Stimulated activated naive CD4-positive, alpha-beta T cell treated with Interleukin-2 at 50 U/mL for 16 hours (primary cell): ENCODE measurements around the gene TAPT1.
"Not testable (repeated sequence)": the region's sequence is repeated elsewhere in the genome, so short reads cannot be mapped to it uniquely, and the experiment has no call there.

Source experiments
- DNase-seq: peaks from one replicate; lab custom pipeline; 2025; lab: John Stamatoyannopoulos, UW

TAPT1 gene

DNA sequence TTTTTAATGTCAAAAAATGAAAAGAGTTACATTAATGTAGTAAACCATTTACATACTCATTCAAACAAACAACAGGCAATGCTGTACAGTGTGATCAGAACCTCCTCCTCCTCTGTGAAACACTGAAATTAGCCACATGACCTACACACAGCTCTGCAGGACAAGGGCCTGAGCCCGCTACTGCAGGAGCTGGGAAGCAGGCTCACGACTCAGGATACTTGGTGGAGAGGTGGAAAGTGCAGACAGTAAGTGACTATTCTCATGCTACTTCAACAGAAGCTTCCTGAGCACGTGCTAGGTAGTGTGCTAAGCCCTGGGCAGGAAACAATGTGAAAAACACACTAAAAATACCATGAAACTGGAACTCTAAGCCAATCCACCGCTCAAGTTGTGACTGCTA lies 56.8 kb downstream of the TAPT1 start:
- no peak for DNase-seq

DNA sequence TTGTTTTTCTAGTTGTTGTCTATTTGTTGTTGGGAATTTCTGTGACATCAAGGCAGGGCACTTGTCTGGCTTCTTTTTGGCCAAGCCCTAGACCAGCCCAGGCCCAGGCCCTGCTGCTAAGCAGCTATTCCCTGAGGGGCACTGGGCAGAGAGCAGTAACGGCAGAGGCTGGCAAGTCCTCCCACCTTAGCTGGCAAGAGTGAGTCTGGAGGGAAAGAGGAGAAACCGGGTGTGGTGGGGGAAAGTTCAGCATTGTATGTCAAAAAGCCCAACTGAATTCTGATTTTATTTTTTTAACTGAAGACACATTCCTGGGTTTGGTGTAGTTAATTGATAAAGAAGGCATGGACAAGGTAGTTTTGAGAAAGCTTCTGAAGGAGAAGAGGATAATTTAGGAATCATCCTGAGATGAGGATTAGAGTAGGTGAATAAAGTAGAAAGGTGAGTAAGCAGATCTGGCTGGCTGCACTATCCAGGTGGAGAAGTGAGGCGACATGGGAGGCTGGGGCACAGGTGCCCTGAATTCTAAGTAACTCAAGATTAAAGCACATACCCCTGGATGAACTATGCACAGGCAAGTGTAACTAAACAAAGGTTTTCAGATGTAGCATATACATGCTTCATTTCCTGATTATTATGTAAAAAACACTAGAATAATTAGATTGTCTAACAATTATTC lies 57.4 kb downstream of the TAPT1 start:
- no peak for DNase-seq

DNA sequence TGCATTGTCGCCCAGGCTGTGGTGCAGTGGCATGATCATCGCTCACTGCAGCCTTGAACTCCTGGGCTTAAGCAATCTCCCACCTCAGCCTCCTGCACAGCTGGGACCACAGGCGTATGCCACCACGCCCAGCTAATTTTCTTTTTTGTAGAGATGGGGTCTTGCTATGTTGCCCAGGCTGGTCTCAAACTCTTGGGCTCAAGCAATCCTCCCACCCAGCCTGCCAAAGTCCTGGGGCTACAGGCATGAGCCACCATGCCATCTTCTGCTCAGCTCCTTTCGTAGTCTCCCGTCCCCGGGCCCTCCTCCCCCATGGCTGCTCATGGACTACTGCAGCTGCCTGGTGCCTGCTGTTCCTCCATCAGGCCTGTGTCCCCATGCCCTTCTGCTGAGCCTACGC lies 58.1 kb downstream of the TAPT1 start:
- DNase-seq = no peak

DNA sequence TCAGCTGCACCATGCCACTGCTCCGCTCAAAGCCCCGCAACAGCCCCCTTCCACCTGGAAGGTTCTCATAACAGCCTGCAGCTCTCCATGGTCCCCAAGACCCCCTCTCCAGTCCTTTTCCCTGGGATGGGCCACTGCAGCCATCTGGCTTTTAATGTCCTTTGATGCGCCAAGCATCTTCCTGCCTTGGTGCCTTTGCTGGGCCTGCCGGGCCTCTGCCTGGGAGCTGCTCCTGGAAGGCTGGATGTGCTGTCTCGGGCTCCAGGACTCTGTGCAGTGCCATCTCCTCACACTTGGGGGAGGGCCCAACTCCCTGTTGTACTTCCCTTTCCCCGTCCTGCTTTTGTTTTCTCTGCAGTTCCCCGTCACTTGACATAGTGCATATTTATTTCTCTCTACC lies 60.3 kb downstream of the TAPT1 start:
- DNase-seq = no peak

DNA sequence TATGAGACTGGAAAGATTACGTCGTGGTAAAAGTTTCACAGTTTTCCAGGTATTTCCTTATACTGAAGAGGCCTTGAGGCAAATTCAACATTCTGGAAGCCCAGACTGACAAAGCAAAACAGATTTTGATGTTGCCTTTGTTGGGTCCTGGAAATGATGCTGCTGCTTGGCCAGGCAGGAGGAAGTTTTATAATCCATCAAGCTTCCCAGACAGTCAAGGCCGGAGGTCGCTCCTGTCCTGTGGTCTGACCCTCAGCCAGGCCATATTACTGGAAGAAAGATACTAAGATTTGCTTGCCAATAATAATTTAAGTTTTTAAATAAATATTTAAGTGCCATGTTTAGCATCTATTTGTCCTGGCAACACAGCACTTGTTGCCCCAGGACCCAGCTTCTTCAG lies 63.4 kb downstream of the TAPT1 start:
- no peak for DNase-seq

DNA sequence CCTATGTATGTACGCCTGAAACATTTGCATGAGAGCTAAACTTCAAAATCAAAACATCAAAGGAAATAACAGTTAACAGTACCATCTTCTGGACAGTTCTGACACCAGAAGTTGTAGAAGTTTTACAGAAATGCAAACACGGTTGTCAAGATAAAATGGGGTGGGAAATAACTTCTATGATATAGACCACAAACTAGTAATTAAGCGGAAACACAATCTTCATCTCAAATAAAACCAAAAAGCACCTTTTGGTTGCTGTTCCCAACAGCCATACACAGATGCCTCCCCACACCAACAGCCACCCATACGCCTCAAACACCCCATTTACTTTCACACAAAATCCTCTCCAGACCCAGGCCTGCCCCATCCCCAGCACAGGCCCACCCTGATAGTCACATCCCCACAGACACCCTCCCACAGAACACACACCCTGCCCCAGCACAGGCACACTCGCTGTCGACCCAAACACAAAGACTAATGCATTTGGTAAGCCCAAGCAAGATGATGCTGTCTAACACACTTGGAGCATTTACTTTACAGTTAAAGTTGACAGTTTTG lies 64.3 kb downstream of the TAPT1 start:
- DNase-seq = no peak

DNA sequence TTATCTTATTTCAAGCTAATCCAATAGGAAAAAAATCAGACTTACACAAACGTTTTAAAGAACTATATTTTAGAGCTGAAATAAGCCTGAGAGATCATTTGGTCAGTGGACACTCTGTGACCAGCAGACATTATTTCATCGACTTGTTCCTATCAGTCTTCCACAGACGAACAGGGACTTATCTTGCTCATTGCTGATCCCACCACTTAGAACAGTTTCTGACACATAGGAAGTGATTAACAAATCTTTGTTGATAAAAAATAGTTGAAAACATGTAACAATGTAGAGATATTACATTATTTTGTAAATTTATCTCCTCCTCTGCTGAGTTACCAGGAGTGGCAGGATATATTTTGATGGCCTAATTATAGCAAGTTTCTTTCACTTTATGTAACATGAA lies 65.8 kb downstream of the TAPT1 start:
- DNase-seq = no peak

DNA sequence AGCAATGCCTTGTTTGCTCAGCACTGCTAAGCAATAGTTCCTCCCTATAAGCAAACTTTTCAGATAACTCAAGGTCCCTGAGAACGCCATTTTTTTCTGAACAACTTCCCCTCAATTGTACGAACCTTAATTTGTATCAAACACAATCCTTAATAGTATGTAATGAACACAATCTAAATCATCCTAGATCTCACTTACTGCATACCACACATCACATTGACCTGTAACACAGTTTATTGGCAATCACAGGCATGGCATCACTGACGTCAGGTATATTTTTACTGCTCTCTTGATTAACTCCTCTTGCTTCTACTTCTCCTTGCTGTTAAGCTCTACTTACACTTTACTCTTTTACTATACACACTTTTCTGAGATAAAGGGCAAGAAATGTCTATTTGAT lies 67.0 kb downstream of the TAPT1 start:
- DNase-seq = no peak

DNA sequence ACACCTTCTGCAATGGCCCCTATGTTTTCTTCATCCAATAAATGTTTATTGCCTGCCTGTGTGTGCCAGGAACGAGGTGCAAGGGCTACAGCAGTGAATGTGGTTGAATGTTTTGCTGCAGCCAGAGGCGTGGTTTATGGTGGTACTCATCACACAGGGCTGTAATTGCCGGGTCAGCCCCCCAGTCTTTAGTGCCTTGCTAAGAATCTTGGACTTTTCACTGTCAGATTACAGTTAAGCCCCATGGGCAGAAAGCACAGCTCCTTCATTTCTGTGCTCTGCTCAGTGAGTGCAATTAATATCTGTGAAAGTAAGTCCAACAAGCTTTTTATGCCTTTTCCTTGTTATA lies 67.8 kb downstream of the TAPT1 start:
- no peak for DNase-seq

DNA sequence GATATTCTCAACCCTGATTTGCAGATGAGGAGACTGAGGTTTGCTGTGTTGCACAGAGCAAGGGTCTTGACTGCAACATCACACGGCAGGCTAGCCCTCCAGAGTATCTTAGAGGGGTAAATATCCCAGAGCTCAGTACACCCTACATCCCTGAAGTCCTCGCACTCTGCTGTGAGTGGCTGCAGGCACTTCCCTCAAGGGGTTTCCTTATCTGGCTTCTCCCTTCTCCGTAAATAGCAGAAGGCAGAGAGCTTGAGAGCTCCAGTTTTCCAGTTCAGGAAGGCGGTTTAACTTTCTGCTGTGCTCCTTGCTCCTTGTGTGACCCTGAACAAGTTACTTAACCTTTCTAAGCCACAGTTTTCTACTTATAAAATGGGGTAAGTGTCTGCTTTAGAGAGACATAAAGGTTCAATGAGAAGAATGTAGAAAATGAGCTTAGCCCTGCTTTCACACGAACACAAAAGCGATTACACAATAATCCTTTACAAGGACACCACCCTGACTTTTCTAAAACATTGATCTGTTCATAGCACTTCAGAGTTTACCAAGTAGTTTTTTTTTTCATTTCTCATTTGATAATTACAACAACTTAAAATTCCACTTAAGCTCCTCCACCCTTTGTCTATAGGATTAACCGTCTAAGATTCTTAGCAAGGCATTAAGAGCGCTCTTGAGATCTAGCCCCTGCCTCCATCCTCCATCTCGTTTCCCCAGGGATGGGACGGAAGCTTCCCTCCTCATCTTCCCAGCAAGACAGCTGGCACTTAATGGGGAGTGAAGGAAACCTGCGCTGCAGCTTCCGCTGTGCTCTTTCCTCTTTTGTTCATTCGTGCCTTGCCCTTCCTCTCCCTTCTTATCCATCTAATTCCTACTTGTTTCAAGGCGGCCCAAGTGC lies 68.4 kb downstream of the TAPT1 start:
- no peak for DNase-seq

DNA sequence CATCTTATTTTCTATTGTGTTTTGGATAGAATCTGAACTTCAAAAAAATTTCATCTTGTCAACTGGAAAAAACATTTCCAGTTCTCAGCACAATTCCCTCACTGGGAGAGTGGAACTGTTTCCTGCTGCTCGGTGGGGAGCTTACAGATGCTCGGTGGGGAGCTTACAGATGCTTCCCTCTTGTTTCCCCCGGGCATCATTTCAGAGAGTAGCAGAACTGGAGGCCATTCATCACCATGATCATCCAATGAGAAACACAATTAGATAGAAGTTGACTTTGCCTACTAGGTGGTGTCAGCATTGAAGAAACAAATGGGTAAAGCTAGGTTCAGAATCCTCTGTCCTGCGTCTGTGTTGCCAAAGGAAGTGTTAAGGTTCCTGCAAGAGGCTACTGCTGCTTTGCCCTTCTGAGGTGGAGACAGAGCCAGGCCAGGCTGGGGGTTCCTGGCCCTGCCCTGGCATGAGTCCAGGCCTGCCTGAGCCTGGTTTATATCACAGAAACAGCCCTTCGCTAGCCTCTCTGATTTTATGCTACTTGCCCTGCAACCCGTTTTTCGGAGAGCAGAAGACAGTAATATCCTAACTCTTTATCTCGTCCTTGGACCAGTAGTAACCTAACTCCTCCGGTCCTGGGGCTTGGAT lies 70.6 kb downstream of the TAPT1 start:
- no peak for DNase-seq

DNA sequence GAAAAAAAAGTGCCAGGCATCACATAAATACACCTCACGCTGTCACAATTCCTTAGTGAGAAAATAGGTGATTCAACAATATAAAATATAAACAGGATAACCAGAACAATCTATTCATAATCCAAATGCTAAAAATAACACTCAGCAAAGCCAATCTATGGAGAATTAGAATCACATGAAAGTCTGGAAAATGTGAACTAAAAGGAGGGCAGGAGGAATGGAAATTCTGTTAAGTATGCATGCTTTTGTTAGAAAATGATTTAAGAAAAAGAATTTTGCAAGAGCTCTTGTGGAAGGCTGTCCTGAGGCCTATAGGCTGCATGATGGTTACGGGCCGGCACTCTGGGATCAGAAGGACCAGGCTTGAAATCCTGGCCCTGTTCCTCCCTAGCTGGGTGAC lies 71.8 kb downstream of the TAPT1 start:
- DNase-seq = no peak

DNA sequence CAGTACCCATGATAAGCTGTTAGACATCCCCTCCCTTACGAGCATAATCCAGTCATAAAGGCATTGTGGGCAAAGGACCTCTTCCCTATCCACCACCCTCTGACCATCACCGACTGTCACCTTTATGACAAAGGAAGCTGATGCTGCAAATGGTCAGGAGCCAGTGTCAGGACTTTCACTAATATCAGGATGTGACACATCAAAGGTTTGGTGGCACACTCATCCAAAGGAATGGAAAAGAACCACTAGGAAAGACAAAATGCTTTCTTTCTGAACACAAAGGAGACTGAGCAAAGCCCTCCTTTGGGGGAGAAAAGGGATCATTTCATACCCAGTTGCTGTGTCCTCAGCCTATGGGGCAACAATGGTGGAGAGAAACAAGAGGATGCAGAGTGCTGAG lies 75.6 kb downstream of the TAPT1 start:
- no peak for DNase-seq

DNA sequence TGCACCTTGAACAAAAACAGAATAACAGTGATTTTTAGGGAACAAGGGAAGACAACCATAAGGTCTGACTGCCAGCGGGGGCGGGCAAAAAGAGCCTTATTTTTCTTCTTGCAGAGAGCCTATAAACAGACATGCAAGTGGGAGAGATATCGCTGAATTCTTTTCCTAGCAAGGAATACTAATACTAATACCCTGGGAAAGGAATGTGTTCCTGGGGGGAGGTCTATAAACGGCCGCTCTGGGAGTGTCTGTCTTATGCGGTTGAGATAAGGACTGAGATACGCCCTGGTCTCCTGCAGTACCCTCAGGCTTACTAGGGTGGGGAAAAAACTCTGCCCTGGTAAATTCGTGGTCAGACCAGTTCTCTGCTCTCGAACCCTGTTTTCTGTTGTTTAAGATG lies 81.4 kb downstream of the TAPT1 start:
- not testable (repeated sequence) for DNase-seq

DNA sequence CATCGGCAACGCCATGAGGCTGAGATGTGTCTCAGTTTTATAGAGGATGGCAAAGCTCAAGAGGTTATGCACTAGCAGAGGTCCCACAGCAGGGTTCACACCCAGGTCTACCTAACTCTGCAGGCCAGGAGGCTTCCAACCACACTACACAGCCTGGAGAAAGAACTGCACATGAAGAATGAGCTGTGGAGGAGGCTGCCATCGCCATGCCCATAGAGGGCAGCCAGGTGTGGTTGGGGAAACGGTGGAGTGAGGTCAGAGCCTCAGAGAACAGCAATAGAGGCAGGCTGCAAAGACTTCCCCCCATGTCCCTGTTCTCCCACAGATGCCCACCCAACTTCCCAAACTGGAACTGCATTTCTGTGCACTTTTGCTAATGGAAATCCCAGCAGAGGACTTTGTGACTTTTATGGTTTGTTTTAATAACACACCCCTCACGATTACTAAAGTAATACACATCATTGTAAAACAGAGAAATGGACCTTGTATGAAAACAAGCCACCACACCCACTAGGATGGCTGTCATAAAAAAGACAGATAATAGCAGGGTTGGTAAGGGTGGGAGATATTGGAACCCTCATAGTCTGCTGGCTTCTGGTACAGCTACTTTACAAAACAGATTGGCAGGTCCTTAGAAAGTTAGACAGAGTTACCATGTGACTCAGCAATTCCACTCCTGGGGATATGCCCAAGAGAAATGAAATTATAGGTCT lies 83.5 kb downstream of the TAPT1 start:
- no peak for DNase-seq

DNA sequence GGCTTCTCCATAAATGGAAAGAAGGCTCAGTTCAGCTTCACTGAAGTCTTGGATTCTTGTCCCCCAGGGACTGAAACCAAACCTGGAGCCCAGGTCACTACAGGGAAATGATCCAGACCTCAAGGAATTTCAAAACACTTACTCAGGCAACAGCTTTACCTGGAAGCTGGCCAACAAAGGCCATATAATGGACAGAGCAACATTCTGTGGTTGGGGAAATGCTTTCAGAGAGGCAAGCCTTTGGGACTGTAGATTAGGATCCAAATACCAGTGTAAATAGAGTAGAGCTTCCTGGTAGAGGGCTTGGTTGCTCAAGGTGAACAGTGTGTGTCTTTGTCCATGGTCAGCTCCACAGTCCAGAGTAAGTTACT lies 85.4 kb downstream of the TAPT1 start:
- DNase-seq = no peak

DNA sequence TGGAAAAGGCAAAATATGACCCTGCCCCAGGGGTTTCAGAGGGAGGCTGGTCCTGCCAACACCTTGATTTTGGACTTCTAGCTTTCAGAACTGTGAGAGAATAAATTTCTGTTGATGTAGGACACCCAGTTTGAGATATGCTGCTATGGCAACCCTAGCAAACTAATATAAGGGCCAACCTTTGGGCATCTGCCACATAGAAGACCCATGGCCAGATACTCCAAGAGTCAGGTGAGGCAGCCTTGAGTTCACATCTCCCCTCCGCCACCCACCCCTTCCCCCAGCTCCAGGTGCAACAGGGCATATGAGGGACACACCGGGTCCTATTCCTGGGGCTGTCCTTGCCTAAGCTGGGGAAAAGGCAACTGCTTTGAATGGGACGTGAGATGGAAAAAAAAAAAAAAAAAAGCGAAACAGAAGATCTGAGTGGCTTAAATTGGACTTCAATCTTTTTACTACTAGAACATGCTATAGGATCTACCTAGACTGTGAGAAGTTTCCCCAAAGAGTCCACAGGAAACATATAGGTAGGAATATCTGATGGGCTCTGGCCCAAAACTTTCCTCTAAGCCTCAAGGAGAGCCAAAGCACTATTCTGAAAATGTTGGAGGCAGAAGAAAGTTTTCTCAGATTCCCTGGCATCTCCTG lies 85.9 kb downstream of the TAPT1 start:
- no peak for DNase-seq

DNA sequence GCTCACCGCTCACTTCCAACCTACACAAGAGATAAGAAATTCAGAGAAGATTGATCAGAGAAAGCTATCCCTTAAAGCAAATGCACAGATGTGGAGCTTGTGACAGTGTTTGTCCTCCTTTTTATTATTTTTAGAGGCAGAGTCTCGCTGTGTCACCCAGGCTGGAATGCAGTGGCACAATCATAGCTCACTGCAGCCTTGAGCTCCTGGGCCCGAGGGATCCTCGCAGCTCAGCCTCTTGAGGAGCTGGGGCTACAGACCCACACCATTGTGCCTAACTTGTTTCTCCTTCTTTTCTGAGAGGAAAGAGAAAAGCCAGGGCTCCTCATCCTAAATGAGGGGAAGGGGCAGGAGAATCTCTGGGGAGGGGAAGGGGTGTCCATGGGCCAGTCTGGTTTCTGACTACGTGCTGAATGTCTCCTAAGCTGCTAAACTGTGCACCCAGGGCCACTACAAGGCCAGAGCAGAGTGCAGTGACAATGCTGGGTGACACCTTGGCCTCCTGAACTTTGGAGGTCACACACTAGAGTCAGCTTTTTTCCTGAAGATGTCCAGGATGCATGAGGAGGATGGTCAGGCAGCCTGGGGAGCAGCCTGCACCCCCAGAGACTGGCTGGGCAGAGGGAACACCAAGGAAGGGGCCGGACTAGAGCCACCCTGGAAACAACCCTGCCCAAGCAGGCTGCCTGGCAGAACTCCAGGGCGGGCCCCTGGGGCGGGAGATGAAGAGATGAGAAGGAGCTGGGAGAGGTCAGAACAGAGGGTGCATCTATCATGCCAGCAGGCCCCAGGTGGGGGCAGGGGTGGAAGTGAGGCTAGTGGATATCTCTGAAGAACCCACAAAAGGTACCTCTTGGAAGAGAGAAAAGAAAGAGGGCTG lies 87.0 kb downstream of the TAPT1 start:
- DNase-seq = no peak

DNA sequence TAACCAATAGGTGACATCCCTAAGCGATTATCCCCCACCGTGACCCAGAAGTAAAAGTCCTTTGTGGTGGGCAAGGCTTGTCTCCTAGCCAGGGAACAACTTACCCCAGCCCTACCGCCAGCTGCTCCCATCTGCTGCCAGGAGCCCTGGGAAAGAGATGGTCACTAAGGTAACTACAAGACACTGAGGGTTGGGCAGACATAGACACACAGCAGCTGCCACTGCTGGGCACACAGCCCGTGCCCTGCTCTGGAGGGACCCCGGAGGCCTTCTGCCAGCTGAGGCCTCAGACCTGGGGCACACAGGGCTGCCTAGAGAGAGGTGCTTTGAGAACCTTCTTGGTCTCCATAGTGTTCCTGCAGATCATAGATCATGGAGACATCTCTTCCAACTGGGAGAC lies 89.4 kb downstream of the TAPT1 start:
- no peak for DNase-seq

DNA sequence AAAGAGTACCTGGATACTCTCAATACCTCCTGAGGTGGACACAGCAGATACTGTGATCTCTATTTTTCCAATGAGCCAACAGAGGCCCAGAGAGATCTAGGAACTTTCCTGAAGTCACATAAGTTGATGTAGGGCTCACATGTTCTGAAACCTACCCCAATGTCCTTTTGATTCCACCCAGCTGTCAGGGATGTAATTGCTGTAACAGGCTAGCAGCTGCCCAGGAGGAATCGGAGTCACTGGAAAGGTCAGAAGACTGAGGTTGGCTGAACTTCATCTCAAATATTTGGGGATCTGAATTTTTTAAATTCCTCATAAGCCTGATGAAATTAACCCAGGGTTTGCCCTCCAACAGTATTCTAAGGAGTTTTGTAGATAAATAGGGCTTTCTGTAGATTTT lies 90.0 kb downstream of the TAPT1 start:
- DNase-seq = no peak

DNA sequence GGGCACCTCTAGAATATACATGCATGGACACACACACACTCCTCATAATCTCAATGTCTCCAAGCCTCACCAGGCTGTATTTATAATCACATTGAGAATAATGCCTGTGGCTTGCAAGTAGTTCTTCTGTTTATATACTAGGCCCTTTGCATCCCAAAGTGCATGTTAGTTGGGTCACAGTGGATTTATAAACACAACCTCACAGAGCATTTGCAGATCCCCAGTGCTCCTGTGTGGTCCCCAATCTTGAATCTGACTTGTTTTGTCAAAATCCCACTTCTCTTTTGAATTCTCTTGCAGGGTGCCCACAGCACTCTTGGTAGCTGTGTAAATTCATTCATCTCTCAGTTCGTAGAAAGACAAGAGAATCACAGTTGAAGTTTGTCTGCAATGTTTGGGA lies 92.9 kb downstream of the TAPT1 start:
- no peak for DNase-seq
